GM18498 (cell line): ENCODE results near the gene NAALADL2.

Experiments used
- ATAC-seq: cut with Tn5 transposase; IDR thresholded peaks from one replicate; pipeline ENCODE4 v1.9.1; 2021; ENCODE audit warnings: mild to moderate bottlenecking, moderate library complexity; ENCODE audit not compliant: unreplicated experiment

The NAALADL2 gene

GRCh38 chr3:175193815-175194518, 334.8 kb downstream of the NAALADL2 start:
- peak; percentile 68 for ATAC-seq

GRCh38 chr3:175198991-175199783, 340.1 kb downstream of the NAALADL2 start:
- no peak for ATAC-seq

GRCh38 chr3:175199961-175200360, 340.8 kb downstream of the NAALADL2 start:
- ATAC-seq, result no peak

- no peak for ATAC-seq
These were observed 341.4 kb downstream of the NAALADL2 start for GRCh38 chr3:175200391-175201095.

- ATAC-seq, result no peak
These were observed 348.2 kb downstream of the NAALADL2 start for GRCh38 chr3:175207361-175207760.

- no peak for ATAC-seq
These were observed 349.2 kb downstream of the NAALADL2 start for GRCh38 chr3:175208326-175208725.

- no peak for ATAC-seq
These were observed 352.3 kb downstream of the NAALADL2 start for GRCh38 chr3:175211466-175211865.

- ATAC-seq, result no peak
These were observed 353.8 kb downstream of the NAALADL2 start for GRCh38 chr3:175212896-175213295.

- ATAC-seq, result no peak
These were observed 355.1 kb downstream of the NAALADL2 start for GRCh38 chr3:175214216-175214615.

- no peak for ATAC-seq
These were observed 356.7 kb downstream of the NAALADL2 start for GRCh38 chr3:175215833-175216232.

GRCh38 chr3:175222356-175222755, 363.2 kb downstream of the NAALADL2 start:
- no peak for ATAC-seq

- no peak for ATAC-seq
These were observed 364.9 kb downstream of the NAALADL2 start for GRCh38 chr3:175224051-175224450.

- ATAC-seq, result no peak
These were observed 367.3 kb downstream of the NAALADL2 start for GRCh38 chr3:175226444-175226843.

- no peak for ATAC-seq
These were observed 368.0 kb downstream of the NAALADL2 start for GRCh38 chr3:175227126-175227525.

GRCh38 chr3:175233957-175234940, 375.1 kb downstream of the NAALADL2 start:
- no peak for ATAC-seq

GRCh38 chr3:175238801-175239200, 379.7 kb downstream of the NAALADL2 start:
- ATAC-seq, result no peak

- no peak for ATAC-seq
These were observed 381.8 kb downstream of the NAALADL2 start for GRCh38 chr3:175240921-175241320.

GRCh38 chr3:175242243-175242642, 383.1 kb downstream of the NAALADL2 start:
- no peak for ATAC-seq

GRCh38 chr3:175246234-175246633, 387.1 kb downstream of the NAALADL2 start:
- no peak for ATAC-seq

- no peak for ATAC-seq
These were observed 387.6 kb downstream of the NAALADL2 start for GRCh38 chr3:175246766-175247165.
